ENCODE data around the gene RUNX1.

RUNX1 gene

DNA sequence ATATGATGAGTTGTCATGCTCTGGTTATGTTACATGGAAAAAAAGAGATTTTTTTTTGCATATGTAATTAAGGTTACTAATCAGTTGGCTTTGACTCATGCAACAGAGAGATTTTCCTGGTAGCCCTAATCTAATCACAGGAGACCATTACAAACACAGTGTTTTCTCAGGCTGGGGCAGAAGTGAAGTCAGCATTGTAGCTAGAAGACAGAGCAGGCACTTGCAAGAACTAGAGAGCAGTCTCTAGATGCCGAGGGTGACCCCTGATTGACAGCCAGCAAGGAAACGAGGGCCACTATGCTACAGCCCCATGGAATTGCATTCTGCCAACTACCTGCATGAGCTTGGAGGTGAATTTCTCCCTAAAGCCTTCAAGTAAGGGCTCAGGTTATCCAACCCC, 151.3 kb downstream of the RUNX1 start:
- no peak for DNase-seq (ENCODE audit: low spot score)

DNA sequence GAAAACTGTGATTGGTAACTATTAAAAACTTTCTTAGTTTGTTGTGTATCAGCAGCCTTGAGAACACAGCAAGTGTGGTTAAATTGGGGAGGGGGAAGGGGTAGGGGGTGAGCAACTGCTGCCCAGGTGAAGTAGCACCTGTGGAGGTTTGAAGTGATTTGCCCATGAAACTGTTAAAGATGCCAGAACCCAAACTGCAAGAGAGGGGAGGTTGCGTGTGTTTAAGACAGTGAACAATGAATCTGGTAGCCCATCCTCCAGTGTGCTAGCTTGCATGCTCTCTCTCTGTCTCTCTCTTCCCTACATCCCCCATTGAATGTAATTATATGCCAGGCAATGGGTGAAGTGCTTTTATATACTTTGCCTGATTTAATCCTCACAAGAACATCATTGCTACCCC, 154.7 kb downstream of the RUNX1 start:
- DNase-seq (ENCODE audit: low spot score) = no peak

DNA sequence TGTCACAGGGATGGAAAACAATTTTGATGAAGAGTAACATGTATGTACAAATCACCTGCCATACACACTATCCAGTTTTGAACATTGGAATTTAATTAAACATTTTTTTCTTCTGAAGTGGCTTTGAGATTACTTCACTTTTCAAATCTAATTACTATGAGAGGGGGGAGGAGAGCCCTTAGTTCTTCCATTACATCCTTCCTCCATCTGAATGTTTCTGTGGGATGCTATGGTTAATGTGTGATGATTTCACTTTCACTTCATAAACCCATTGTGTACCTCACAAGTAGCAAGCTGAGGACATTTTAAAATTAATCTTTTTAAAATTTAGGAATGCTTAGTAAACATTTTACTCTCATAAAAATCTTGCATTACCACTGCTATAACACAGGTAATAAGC, 156.9 kb downstream of the RUNX1 start:
- no peak for DNase-seq (ENCODE audit: low spot score)

DNA sequence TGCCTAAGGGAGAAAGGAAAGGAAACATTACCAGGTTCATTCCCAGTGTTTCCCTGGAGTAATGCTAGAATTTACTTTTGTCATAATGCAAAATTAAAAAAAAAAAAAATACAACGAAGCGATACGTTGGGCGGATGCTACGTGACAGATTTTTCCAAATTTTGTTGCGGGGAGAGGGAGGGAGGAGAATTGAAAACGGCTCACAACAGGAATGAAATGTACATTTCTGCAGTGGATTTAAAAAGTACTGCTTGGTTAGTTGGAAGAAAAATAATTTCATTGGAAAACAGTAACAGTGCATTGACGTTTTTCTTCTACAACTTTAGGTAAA, 157.5 kb downstream of the RUNX1 start:
- DNase-seq (ENCODE audit: low spot score) = no peak

DNA sequence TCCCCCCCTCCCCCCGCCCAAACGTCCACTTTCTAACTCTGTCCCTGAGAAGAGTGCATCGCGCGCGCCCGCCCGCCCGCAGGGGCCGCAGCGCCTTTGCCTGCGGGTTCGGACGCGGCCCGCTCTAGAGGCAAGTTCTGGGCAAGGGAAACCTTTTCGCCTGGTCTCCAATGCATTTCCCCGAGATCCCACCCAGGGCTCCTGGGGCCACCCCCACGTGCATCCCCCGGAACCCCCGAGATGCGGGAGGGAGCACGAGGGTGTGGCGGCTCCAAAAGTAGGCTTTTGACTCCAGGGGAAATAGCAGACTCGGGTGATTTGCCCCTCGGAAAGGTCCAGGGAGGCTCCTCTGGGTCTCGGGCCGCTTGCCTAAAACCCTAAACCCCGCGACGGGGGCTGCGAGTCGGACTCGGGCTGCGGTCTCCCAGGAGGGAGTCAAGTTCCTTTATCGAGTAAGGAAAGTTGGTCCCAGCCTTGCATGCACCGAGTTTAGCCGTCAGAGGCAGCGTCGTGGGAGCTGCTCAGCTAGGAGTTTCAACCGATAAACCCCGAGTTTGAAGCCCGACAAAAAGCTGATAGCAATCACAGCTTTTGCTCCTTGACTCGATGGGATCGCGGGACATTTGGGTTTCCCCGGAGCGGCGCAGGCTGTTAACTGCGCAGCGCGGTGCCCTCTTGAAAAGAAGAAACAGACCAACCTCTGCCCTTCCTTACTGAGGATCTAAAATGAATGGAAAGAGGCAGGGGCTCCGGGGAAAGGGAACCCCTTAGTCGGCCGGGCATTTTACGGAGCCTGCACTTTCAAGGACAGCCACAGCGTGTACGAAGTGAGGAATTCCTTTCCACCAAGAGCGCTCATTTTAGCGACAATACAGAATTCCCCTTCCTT, 158.1 kb downstream of the RUNX1 start:
- DNase-seq (ENCODE audit: low spot score) = no peak

DNA sequence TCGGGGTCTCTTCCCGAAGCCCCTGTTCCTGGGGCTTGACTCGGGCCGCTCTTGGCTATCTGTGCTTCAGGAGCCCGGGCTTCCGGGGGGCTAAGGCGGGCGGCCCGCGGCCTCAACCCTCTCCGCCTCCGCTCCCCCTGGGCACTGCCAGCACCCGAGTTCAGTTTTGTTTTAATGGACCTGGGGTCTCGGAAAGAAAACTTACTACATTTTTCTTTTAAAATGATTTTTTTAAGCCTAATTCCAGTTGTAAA, 158.7 kb downstream of the RUNX1 start:
- DNase-seq (ENCODE audit: low spot score) = no peak

DNA sequence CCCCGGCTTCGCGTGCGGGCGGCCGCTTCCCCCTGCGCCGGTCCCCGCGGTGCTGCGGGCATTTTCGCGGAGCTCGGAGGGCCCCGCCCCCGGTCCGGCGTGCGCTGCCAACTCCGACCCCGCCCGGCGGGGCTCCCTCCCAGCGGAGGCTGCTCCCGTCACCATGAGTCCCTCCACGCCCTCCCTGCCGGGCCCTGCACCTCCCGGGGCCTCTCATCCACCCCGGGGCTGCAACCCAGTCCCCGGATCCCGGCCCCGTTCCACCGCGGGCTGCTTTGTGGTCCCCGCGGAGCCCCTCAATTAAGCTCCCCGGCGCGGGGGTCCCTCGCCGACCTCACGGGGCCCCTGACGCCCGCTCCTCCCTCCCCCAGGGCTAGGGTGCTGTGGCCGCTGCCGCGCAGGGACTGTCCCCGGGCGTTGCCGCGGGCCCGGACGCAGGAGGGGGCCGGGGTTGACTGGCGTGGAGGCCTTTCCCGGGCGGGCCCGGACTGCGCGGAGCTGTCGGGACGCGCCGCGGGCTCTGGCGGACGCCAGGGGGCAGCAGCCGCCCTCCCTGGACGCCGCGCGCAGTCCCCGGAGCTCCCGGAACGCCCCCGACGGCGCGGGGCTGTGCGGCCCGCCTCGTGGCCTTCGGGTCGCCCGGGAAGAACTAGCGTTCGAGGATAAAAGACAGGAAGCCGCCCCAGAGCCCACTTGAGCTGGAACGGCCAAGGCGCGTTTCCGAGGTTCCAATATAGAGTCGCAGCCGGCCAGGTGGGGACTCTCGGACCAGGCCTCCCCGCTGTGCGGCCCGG, 159.2 kb downstream of the RUNX1 start:
- peak; percentile 62 for DNase-seq (ENCODE audit: low spot score)

DNA sequence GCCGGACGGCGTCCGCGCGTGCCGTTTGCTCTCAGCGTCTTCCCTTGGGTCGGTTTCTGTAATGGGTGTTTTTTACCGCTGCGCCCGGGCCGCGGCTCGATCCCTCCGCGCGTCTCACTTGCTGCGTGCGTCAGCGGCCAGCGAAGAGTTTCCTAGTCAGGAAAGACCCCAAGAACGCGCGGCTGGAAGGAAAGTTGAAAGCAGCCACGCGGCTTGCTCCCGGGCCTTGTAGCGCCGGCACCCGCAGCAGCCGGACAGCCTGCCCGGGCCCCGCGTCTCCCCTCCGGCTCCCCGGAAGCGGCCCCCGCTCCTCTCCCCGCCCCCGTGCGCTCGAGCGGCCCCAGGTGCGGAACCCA, 159.8 kb downstream of the RUNX1 start:
- no peak for DNase-seq (ENCODE audit: low spot score)

DNA sequence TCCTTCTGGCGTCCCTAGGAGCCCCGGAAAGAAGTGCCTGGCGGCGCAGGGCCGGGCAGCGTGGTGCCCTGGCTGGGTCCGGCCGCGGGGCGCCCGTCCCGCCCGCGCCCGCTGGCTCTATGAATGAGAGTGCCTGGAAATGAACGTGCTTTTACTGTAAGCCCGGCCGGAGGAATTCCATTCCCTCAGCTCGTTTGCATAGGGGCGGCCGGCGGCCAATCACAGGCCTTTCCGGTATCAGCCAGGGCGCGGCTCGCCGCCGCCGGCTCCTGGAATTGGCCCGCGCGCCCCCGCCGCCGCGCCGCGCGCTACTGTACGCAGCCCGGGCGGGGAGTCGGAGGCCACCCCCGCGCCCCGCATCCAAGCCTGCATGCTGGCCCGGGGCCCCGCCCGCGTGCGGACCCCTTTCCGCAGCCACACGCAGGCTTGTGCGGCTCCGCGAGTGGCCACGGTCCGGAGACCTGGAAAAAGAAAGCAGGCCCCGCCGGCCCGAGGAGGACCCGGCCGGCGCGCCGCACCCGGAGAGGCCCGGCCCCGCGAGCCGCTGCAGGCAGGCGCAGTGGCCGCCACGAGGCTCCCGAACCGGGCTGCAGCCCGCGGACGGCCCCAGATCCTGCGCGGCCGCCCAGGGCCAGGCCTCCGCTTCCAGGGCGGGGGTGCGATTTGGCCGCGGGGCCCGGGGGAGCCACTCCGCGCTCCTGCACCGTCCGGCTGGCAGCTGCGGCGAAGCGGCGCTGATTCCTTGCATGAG, 160.4 kb downstream of the RUNX1 start:
- DNase-seq (ENCODE audit: low spot score) = peak; percentile 91

DNA sequence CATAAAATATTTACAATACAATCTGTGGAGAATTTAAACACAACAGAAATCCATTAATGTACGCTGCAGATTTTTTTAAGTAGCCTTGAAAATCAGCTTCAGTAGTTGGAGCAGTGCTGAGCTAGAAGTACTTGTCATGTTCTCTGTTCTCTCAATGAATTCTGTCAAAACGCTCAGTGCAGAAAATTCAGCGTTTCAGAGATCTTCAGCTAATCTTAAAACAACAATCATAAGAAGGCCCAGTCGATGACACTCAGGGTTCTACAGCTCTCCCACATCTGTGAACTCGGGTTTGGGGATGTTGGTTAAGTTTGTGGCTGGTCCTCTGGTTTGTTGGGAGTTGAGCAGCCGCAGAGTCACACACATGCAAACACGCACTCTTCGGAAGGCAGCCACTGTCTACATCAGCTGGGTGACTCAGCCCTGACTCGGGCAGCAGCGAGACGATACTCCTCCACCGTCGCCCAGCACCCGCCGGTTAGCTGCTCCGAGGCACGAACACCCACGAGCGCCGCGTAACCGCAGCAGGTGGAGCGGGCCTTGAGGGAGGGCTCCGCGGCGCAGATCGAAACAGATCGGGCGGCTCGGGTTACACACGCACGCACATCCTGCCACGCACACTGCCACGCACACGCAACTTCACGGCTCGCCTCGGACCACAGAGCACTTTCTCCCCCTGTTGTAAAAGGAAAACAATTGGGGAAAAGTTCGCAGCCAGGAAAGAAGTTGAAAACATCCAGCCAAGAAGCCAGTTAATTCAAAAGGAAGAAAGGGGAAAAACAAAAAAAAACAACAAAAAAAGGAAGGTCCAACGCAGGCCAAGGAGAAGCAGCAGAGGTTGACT, 161.2 kb downstream of the RUNX1 start:
- peak; percentile 66 for DNase-seq (ENCODE audit: low spot score)

DNA sequence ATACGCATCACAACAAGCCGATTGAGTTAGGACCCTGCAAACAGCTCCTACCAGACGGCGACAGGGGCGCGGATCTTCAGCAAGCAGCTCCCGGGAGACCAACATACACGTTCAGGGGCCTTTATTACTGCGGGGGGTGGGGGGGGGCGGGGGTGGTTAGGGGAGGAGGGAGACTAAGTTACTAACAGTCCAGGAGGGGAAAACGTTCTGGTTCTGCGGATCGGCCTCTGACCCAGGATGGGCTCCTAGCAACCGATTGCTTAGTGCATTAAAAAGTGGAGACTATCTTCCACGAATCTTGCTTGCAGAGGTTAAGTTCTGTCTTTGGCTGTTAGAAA, 162.0 kb downstream of the RUNX1 start:
- DNase-seq (ENCODE audit: low spot score) = no peak

DNA sequence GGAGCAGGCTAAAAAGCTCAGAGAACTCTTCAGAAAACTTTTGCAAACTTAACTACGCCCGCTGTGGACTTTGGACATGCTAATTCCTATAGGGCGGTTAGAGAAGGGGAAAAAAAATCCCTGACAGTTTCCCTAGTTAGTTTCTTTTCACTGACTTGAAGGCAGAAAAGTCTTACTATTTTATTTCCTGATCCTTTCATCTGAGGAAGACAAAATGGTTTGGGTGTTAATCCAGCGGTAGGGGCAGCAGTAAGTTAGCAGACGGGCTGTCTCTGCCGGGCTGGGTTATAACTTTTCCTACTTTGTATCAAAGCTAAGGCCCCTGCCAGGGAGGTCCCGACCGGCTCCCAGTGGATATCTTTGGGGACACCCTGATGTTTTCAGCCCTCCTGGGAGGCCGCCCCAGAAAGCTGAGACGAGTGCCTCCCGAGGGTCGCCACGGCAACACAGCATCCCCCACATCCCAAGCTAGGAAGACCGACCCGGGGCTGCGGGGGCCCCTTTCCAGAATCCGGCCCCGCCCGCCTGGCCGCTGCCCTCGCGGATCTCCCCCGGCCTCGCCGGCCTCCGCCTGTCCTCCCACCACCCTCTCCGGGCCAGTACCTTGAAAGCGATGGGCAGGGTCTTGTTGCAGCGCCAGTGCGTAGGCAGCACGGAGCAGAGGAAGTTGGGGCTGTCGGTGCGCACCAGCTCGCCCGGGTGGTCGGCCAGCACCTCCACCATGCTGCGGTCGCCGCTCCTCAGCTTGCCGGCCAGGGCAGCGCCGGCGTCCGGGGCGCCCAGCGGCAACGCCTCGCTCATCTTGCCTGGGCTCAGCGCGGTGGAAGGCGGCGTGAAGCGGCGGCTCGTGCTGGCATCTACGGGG, 162.6 kb downstream of the RUNX1 start:
- DNase-seq (ENCODE audit: low spot score) = no peak

DNA sequence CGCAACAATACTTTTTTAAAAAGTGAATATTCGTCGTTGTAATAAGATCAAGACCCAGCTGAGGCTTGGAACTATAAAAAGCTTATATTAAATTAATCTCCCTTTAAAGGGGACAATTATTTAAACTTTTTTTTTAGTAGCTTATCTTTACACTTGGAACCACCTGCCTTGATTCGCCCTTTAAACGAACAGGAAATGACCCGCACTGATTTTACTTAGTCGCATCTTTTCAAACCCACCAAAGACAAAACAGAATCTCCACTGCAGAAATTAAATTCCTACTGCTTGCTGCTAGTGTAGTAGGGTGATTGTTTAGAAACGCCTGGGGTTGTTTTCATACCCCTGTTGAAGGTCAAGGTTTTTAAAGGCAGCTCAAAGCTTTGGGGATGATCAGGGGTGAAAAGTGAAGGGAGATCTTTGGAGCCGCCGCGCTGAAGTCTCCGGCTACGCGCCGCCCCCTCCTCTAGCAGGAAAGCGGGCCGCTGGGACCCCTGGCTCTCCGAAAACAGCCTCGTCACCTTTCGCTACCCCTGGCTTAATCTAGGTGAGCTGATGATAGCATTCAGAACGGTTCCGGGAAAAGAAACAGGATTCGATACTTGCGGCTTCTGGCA, 163.4 kb downstream of the RUNX1 start:
- DNase-seq (ENCODE audit: low spot score) = no peak

DNA sequence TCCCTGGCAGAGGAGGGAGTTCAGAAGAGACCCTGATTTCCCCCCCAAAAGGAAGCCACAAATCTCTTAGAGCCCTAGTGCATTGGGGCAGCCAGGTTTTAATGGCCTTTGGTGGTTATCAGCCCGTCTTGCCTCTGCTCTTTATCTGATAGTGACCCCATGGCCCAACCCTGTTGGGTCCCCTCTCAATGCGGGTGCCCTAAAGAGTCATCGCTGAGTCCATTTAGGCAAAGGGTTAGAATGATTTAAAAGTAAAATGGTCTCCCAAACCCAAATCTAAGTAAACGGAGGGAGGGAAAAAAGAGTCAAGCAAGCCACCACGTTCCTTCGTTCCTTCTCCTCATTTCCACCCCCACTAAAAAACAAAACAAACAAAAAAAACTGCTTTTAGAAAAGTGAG, 164.0 kb downstream of the RUNX1 start:
- DNase-seq (ENCODE audit: low spot score) = no peak

DNA sequence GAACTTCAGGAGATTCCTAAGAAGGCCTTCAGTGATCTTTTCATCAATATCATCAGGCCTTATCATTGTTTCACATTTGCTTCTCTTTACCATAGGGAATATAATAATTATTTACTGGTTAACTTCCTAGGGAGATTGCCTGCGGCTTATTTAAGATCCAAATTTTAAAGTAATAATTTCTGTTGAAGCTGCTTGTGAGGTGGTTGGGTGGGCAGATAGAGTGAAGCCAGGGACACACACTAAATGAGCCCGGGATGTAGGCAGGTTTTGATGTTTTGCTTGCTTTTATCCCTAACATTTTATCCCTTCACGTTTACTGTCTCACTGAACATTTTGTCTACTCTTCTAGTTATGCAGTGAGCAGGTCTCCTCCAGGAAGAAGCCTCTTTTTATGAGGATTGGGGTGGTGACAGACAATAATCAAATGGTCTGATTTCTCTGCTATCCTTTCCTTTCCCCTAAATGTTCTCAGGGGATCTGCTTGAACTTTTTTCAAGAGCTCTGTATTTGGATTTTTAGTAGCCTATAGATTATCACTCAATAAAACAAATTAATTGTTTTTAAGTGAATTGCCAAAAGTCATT, 164.7 kb downstream of the RUNX1 start:
- DNase-seq (ENCODE audit: low spot score) = no peak

DNA sequence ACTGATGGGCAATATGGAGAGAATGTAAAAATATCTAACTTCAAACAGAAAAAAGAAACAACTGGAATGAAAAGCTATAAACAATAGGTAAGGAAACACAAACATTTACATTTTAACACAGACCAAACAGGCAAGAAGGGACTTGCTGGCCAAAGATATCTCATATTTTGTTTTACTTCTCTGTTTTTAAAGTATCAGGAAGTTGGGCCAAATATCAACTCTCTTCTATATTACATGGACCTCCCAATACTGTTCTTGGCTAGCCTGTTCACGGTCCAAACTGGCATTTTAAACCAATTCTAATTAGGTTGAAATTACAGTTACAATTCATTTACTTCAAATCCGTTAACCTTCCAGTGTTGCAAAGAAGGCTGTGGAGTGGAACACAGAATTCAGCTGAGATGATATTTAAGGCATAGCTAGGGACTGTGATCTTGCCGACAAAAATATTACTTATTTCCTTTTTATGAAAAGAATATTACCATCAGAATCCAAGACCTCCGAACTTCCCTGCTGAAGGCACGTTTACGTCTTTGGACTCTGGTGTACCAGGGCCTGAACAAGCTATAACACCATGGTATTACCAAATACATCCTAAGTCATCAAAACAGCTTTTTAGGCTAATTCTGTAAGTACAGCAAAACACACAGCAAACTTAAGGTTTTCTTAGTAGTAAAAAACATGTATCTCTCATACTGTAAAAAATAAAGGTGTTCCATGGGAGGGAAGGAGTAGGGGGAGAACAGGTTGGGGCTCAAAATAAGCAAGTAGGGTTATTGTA, 165.4 kb downstream of the RUNX1 start:
- DNase-seq (ENCODE audit: low spot score) = no peak

DNA sequence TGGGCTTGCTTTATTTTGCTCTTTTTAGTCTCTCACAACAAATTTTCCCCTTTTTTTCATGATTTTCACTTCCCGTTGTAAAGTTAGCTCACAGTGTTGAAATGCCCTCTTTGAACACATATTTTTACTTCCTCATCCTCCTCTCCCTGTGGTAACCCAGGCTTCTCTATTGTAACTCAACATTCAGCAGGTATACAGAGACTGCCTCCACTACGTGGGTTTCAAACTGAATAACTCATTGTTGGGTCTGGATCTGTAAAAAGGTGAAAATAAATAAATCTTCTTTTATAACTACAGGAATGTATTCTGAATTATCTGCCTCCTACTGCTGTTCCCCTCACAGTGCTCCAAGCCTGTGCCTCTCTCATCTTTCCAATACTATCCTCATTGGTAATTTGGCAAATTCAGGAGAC, 166.4 kb downstream of the RUNX1 start:
- DNase-seq (ENCODE audit: low spot score) = no peak

DNA sequence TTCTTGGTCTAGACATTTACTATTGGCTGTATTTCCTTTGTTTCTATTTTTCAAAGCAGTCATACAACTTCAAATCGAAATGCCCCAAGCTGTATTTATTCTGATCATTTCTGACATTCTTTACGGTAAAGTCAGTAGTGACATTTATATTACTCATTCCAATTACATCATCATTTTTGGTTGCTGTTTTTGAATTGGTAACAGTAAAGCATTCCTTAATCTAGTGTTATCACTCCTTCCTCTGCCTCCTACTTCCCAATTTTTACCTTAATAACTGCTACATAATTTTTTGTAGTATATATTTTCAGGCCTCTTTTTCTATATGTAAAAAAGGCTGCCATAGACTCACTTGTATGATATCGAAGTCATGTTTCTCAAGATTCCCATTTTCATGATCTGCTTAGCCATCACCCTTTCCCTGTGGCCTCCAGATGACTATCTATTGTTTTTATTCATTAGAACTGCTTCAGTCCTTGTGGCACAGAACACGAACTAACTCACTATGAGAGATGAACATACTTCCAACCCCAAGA, 167.2 kb downstream of the RUNX1 start:
- DNase-seq (ENCODE audit: low spot score) = peak; percentile 86

DNA sequence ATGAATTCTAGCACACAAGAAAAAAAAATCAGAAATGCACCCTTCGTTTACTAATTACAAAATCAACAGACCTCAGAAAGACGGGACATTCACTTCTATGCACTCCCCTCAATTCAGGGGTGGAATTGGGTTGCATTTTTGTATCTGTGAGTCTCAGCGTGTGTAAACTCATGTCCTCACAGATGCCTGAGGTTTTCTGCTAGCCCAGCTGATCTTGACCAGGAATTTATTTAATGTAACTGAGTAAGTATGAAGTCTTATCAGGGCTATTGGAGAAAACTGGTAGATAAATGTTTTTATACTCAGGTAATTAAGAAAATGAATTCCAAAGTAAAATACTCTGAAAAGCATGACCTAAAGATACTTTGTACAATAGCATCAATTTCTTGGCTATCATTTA, 167.7 kb downstream of the RUNX1 start:
- DNase-seq (ENCODE audit: low spot score) = no peak

DNA sequence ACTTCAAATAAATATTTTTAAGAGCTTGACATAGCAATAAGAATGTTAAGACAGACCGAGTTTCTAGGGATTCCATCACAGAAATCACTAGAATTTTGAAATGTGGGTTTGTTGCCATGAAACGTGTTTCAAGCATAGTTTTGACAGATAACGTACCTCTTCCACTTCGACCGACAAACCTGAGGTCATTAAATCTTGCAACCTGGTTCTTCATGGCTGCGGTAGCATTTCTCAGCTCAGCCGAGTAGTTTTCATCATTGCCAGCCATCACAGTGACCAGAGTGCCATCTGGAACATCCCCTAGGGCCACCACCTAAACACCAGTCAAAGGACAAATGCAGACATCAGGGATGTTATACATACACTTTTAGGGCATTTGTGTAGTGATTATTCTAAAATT, 168.7 kb downstream of the RUNX1 start:
- no peak for DNase-seq (ENCODE audit: low spot score)
